Measurements from ENCODE around the gene VMP1. TPM values are rescaled to one million over a fixed set of nuclear protein-coding genes. Genes with fewer than 3 reads are reported as not detected.

The VMP1 gene
- total and polyA plus RNA-seq, 2 of the 13 experiments (the other 11 are each of a cell fraction or from before 2014, with no cell fraction given), result 186 to 271 TPM

GRCh38 chr17:59837308-59838051 is 130.0 kb downstream of the VMP1 start (continued):
- TF ChIP-seq PAXIP1 (CRISPR knock-in tag; conservative IDR thresholded peaks at IDR 0.05) (peak; percentile 99), ZNF574 (CRISPR knock-in tag; IDR thresholded peaks at IDR 0.05) (no peak; the same call in 1 of the 2 replicates), PHF21A (CRISPR knock-in tag; IDR thresholded peaks at IDR 0.05) (peak; percentile 92), SMC3 (IDR thresholded peaks at IDR 0.05; ENCODE audit: low read length) (peak; percentile 30; the same call in 1 of the 2 replicates), IRF1 (CRISPR knock-in tag; IDR thresholded peaks at IDR 0.05; ENCODE audit: low read depth) (no peak), ETV5 (CRISPR knock-in tag; IDR thresholded peaks at IDR 0.05; ENCODE audit: borderline replicate concordance) (peak; percentile 94), ZNF740 (CRISPR knock-in tag; IDR thresholded peaks at IDR 0.05) (no peak), CC2D1A (CRISPR knock-in tag; IDR thresholded peaks at IDR 0.05) (no peak), CCAR2 (optimal IDR thresholded peaks at IDR 0.05; ENCODE audit: low read depth, low read length) (no peak), ZNF766 (CRISPR knock-in tag; IDR thresholded peaks at IDR 0.05; ENCODE audit: borderline replicate concordance) (no peak; the same call in 1 of the 2 replicates), BRCA1 (CRISPR knock-in tag; IDR thresholded peaks at IDR 0.05) (peak; percentile 72; the same call in 1 of the 2 replicates), MAF1 (CRISPR knock-in tag; IDR thresholded peaks at IDR 0.05; ENCODE audit: borderline replicate concordance) (no peak; the same call in 1 of the 2 replicates), FOXK2 (IDR thresholded peaks at IDR 0.05) (peak; percentile 21; the same call in 1 of the 2 replicates), ZNF7 (CRISPR knock-in tag; IDR thresholded peaks at IDR 0.05) (peak; percentile 11; the same call in 1 of the 2 replicates), ATF7-NPFF (CRISPR knock-in tag; IDR thresholded peaks at IDR 0.05; ENCODE audit: low read depth) (no peak), ZNF343 (CRISPR knock-in tag; IDR thresholded peaks at IDR 0.05) (no peak), ZNF274 (CRISPR knock-in tag; IDR thresholded peaks at IDR 0.05) (no peak), ATF4 (CRISPR knock-in tag; IDR thresholded peaks at IDR 0.05) (no peak; a peak in 2 of 4 replicates), ZNF790 (CRISPR knock-in tag; IDR thresholded peaks at IDR 0.05; ENCODE audit: borderline replicate concordance) (no peak), ZNF713 (CRISPR knock-in tag; IDR thresholded peaks at IDR 0.05) (no peak), ZNF432 (CRISPR knock-in tag; IDR thresholded peaks at IDR 0.05; ENCODE audit: borderline replicate concordance) (no peak), ZC3H13 (CRISPR knock-in tag; IDR thresholded peaks at IDR 0.05) (no peak)
